GM12872 (cell line): ENCODE results near the gene ECHDC1.

Source experiments
- CTCF ChIP-seq: IDR thresholded peaks from 3 replicates; pipeline ENCODE4 v1.5.1; 2011; ENCODE audit warnings: low read depth, mild to moderate bottlenecking, low read length, moderate library complexity; ENCODE audit not compliant: insufficient read depth

Gene ECHDC1

DNA sequence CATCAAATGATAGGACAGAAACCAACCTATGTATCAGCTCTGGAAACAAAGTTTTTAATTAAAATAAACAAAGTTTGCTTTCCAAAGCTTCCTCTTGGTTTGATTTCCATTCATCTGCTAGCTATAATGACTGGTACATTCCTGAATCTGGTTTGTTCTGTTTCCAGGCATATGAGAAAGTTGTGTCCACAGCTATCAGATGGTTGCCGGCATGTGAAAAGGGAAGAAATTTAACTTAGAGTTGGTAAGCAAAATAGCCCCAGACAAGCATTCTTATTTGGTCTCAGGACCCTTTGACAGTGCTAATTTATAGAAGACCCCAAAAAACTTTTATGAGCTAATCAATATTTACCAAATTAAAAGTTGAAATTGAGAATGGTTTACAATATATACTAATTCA is 80.5 kb downstream of the ECHDC1 start:
- TF ChIP-seq CTCF: no peak

DNA sequence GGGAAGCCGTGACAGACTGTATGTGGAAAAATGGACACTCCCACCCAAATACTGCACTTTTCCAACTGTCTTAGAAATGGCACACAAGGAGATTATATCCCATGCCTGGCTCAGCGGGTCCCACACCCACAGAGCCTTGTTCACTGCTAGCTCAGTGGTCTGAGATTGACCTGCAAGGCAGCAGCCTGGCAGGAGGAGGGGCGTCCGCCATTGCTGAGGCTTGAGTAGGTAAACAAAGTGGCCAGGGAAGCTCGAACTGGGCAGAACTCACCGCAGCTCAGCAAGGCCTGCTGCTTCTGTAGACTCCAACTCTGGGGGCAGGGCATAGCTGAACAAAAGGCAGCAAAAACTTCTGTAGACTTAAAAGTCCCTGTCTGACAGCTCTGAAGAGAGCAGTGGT is 88.1 kb downstream of the ECHDC1 start:
- no peak for TF ChIP-seq CTCF

- no peak for TF ChIP-seq CTCF
Measured at GRCh38 chr6:127249621-127250020, 93.8 kb downstream of the ECHDC1 start.

DNA sequence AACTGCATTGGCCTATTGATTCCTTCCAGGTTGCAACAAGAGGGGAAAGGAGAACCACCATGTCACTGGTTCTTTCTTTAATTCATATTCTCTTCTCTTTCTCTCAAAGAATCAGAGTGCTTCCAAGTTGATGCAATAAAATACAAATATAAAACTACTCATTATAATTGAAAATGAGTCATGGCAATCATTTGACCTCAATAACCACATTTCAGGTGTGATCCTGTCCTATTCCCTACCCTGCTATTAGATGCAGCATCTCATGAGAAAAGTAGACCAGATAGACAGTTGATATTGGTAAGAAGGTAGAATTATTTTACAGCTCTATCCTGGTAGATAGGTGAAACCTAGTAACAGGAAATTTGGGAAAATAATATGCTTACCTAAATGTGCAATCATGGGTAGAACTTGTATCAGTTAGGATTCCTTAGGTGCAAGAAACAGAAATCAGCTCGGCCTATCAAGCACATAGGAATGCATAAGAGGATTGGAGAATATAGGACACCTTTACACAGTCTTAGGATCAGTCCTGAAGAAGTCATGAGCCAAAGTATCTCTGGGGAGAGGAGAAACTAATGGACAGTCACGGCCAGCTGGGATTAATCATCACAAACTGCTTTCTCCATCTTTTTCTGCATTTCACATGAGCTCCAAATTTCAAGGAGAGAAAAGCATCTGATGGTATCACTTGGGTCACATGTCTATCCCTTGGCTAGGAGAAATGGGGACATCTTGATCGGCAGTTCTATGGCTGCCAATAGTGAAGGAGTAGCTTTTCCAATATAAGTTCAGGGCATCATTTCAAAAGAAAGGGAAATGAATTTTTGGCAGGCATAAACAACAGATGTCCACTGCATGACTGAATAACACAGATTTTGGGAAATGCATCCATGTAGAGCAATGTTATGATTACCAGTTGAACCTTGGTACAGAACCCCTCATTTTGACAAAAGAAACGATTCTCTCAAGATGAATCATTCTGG is 96.0 kb downstream of the ECHDC1 start:
- no peak for TF ChIP-seq CTCF

- TF ChIP-seq CTCF: no peak
Measured at GRCh38 chr6:127243501-127243900, 99.9 kb downstream of the ECHDC1 start.
